DMS 273 treated with DMSO at 0.1 percent for 48 hours (cell line): ENCODE data around the gene PITX1.

Experiments used
- DNase-seq: peaks from one replicate; lab custom pipeline; 2025; lab: John Stamatoyannopoulos, UW

Gene PITX1

GRCh38 chr5:135062216-135063055 lies 28.4 kb upstream of the PITX1 start:
- DNase-seq, result no peak

DNA sequence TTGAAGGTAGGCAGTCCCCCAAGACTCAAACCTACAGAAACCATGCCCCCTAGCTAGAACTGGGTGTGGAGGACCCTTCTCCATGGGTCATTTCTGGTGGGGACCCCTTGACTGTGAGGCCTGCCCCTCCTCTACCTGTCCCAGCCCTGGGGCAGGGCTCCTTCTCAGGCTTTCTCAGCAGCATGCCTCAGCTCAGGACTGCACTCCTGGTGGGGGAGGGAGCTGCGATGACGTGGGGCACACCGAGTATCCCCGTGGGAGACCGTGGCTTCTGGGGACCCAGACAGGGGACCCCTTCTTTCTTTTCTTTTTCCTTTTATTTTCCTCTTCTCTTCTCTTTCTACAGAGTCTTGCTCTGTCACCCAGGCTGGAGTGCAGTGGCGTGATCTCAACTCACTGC lies 27.0 kb upstream of the PITX1 start:
- DNase-seq, result no peak

- no peak for DNase-seq
Measured at GRCh38 chr5:135060021-135060420, 26.0 kb upstream of the PITX1 start.

DNA sequence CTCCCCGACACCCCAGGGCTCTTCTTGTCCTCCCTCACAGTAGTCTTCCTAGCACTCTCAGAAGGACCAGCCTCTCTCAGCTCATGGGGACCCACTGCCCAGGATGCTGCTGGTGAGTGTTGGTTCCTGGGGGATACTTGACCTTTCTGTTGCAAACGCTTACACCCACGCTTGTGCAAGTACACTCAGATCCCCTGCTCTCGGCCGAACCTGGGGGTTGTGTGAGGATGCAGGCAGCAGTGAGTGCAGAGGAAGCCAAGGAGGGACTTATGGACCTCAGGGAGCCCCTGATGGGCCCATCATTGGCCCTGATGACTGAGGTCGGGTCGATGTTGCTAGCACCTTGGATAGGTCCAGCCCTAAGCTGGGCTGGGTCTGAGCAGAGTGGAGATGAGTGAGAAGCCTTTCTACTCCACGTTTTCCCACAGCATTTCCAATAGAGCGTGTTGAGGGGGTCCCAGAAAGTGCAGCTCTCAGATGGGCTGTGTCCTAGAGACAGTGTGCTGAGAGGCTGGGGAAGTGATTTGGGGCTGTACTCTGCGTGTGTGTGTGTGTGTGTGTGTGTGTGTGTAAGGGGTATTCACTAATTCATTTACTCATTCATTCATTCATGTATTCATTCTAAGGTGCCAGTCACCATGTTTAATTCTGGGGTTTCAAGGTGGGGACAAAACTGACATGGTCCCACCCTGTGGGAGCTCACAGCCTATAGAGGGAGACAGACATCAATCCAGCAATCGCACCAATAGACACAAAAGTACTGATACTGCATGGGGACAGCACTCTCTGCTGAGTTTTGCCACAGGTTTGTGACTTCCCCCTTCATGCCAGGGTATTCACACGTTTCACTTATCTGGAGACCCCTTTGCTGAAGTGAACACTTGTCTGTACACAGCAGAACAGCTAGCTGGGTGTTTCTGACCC lies 25.2 kb upstream of the PITX1 start:
- no peak for DNase-seq

DNA sequence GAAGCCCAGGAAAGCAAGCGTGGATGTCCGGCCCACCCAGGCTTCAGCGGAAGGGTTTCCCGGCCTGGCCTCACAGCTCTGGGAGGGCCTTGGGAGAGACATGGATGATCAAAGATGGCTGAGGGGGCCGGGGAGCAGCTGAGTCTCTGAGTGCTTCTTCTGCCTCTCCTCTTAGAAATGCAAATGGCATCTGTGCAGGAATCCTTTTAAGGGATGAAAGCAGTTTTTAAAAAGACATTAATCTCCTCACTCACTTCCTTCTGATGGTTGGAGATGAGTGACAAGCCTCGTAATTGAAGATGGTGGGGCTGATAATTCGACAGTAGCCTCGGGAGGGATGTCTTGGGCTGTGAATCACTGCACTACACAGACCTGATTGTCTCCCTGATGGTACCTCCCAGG lies 24.3 kb upstream of the PITX1 start:
- no peak for DNase-seq

GRCh38 chr5:135057233-135057632 lies 23.2 kb upstream of the PITX1 start:
- no peak for DNase-seq

GRCh38 chr5:135056316-135057030 lies 22.4 kb upstream of the PITX1 start:
- DNase-seq, result no peak

DNA sequence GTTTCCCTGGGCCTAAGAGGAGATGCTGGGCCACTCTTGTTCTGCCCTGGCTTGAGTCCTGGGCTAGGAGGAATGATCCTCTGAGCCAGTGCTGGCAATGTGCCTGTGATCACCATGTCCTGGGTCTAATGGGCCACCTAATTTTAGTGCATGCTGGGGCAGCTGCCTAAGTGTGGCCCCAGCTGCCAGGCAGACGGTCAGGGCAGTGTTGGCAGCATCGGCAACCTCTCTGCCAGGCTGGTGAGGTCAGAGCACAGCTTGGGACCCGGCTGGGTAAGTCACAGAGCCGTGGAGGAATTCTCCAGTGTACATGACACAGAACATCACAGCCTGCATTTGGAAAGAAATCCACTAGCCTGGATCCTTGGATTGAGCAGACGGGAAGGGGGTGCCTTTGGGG lies 21.4 kb upstream of the PITX1 start:
- peak; percentile 40 for DNase-seq

- no peak for DNase-seq
Measured at GRCh38 chr5:135054546-135054945, 20.5 kb upstream of the PITX1 start.

DNA sequence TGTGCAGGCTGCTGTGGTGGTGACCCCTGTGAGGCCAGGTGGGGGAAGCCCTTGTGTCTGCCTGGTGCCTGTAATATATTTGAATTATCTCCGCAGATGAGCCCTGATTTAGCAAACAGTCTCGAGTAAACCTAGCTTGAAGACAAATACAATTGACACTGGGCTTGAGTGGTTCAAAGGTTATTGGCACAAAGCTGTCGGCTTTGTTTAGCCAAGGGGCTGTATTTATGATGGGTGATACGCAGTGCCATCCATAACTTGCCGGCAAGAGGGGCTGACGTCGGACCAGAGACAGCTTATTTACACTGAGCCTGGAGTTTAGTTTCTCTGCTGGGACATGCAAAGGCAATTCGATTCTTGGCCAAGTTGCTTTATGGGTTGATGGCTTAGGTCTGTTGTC lies 20.0 kb upstream of the PITX1 start:
- DNase-seq, result no peak

GRCh38 chr5:135053278-135053677 lies 19.2 kb upstream of the PITX1 start:
- no peak for DNase-seq

- DNase-seq, result no peak
Measured at GRCh38 chr5:135052511-135053145, 18.6 kb upstream of the PITX1 start.

- no peak for DNase-seq
Measured at GRCh38 chr5:135051872-135052271, 17.8 kb upstream of the PITX1 start.

GRCh38 chr5:135051399-135051798 lies 17.4 kb upstream of the PITX1 start:
- DNase-seq, result no peak

GRCh38 chr5:135050244-135050767 lies 16.3 kb upstream of the PITX1 start:
- DNase-seq, result no peak

DNA sequence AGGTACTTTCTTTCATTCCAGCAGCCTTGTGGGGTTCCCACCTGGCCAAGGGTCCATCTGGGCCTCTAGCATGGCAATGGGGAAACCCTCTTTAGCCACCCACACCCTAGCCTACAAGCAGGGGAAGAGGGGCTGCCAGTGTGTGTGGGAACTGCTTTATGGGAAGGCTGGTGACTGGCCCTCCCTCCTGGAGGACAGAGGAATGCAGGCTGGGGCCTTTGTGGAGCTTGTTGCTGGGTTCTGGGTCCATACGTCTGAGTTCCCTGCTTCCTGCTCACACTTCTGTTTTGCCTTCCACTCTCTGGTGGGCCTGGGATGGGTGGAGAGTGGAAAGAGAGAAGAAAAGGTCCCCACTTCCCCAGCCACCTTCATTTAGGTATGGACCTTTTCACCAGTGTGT lies 14.9 kb upstream of the PITX1 start:
- no peak for DNase-seq

DNA sequence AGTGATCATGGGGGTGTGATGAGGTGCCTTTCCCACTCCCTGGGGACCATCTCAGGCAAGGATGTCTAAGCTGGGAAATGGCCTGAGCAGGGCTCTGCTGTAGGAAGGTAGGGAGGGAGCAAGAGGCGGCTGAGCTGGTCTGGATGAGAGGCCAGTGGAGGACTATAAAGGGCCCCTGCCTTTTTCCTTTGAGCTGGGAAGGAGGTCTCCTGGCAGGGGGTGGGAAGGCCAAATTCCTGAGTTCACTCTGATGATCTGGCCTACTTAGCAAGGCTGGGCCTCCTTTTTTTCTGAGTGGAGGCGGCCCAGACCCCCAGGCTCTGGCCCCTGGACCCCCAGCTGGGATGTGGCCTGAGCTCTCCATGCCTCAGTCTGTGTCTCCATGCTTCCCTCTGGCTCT lies 14.3 kb upstream of the PITX1 start:
- no peak for DNase-seq

DNA sequence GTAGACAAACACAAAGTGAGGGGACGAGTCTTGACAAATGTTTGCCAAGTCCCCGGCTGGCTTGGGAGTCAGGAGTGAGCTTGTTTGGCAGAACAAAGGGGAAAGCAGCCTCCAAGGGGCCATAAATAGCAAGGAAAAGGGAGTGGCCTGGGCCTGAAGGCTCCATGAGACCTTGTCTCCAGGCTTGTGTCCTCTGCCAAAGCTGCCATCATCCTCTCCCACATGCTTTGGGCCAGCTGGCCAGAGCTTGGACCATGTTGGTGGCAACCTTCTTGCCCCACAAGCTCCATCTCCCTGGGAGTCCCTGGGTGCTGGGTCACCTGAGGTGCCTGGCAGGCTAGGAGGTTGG lies 13.3 kb upstream of the PITX1 start:
- no peak for DNase-seq

GRCh38 chr5:135046661-135047346 lies 12.8 kb upstream of the PITX1 start:
- DNase-seq, result no peak

GRCh38 chr5:135045488-135045887 lies 11.5 kb upstream of the PITX1 start:
- no peak for DNase-seq

DNA sequence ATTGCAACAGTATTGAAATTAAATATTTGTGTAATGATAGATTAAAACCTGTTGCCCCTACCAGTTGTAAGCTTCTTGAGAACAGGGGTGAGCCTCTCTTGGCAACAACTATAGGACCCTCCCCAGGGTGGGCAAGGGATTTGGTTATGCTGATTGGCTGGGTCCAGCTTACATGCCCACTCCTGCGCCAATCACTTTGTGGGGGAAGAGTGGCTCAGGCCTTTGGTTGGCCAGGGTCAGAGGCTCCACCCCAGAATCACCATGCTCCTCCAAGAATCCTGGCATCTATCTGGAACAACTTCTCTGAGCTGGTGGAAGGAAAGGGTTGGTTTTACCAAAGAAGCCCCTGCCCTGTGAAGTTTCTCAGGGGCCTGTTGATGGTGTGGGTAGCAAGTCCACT lies 8.6 kb upstream of the PITX1 start:
- no peak for DNase-seq
